ENCODE data around the gene STMN3. TPM values are rescaled to one million over a fixed set of nuclear protein-coding genes. Genes with fewer than 3 reads are reported as not detected.
A peak's percentile ranks its signal among the peaks of the same experiment; 100 is the strongest.

Gene STMN3
- total and polyA plus RNA-seq, 7 donors: 1.8 to 25.2 (median 19.9) TPM

DNA sequence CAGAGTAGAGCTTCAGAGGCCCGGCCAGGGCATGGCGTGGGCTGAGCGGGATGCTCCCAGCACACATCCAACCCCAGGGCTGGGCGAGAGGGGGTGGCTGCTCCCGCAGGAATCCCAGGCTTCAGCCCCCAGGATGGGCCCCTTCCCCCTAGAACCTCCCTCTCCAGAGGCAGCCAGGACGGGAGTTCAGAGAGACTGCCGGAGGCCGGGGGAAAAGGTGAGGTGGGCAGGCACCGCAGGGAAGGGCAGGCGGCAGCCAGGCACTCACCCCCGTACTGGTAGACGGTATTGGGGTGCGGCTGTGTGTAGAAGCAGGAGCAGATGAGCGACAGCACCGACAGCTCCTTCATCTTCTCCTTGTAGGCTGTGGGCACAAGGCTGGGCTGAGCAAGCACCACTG, 9.3 kb downstream of the STMN3 start:
- Histone ChIP-seq H3K9me3 (no peaks in the 10 kb centered on the region), H3K36me3 (no peaks in the 10 kb centered on the region), H3K4me3 (no peak overlapping the region), H3K27ac (no peak overlapping the region), H3K27me3 (no peaks in the 10 kb centered on the region), H3K4me1 (peaks cover 0 to 15% (median 10%) of the 10 kb centered on the region in 4 donors)
- no peak for TF ChIP-seq EP300 (IDR thresholded peaks at IDR 0.05)
- TF ChIP-seq POLR2A (IDR thresholded peaks at IDR 0.05): no peak
- TF ChIP-seq POLR2AphosphoS5 (IDR thresholded peaks at IDR 0.05): no peak
- TF ChIP-seq, protein P1, sequence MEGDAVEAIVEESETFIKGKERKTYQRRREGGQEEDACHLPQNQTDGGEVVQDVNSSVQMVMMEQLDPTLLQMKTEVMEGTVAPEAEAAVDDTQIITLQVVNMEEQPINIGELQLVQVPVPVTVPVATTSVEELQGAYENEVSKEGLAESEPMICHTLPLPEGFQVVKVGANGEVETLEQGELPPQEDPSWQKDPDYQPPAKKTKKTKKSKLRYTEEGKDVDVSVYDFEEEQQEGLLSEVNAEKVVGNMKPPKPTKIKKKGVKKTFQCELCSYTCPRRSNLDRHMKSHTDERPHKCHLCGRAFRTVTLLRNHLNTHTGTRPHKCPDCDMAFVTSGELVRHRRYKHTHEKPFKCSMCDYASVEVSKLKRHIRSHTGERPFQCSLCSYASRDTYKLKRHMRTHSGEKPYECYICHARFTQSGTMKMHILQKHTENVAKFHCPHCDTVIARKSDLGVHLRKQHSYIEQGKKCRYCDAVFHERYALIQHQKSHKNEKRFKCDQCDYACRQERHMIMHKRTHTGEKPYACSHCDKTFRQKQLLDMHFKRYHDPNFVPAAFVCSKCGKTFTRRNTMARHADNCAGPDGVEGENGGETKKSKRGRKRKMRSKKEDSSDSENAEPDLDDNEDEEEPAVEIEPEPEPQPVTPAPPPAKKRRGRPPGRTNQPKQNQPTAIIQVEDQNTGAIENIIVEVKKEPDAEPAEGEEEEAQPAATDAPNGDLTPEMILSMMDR (IDR thresholded peaks at IDR 0.05): no peak
- intact Hi-C loops (cut with DNase I): no loop called here
- DNase-seq: no peak
- WGBS, 2 donors: 91 to 93% methylated on average over 15 of the region's 15 CpGs

DNA sequence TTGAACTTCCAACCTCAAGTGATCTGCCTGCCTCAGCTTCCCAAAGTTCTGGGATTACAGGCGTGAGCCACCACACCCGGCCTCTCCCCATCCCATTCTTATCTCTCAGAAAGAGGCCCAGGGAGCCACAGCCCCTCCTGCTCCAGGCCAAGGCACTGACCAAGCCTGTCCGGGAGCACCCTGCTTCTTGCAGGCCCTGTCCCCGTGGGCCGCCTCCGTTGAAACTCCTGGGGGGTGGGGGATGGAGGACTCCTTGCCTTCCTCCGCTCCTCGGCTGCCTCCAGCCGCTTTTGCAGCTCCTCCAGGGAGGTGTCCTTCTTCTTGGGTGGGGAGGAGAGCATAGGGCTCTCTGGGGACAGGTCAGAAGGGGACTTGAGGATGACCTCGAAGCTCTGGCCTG, 9.7 kb downstream of the STMN3 start:
- Histone ChIP-seq H3K4me3 (no peak overlapping the region), H3K9me3 (no peaks in the 10 kb centered on the region), H3K4me1 (peaks cover 0 to 15% (median 10%) of the 10 kb centered on the region in 4 donors), H3K27me3 (no peaks in the 10 kb centered on the region), H3K27ac (no peak overlapping the region), H3K36me3 (no peaks in the 10 kb centered on the region)
- intact Hi-C loops (cut with DNase I): no loop called here
- no peak for TF ChIP-seq EP300 (IDR thresholded peaks at IDR 0.05)
- no peak for TF ChIP-seq POLR2AphosphoS5 (IDR thresholded peaks at IDR 0.05)
- TF ChIP-seq, protein P1 (IDR thresholded peaks at IDR 0.05): no peak
- TF ChIP-seq POLR2A (IDR thresholded peaks at IDR 0.05): no peak
- WGBS, 2 donors: 75 to 92% methylated on average over 10 of the region's 10 CpGs
- DNase-seq: no peak

DNA sequence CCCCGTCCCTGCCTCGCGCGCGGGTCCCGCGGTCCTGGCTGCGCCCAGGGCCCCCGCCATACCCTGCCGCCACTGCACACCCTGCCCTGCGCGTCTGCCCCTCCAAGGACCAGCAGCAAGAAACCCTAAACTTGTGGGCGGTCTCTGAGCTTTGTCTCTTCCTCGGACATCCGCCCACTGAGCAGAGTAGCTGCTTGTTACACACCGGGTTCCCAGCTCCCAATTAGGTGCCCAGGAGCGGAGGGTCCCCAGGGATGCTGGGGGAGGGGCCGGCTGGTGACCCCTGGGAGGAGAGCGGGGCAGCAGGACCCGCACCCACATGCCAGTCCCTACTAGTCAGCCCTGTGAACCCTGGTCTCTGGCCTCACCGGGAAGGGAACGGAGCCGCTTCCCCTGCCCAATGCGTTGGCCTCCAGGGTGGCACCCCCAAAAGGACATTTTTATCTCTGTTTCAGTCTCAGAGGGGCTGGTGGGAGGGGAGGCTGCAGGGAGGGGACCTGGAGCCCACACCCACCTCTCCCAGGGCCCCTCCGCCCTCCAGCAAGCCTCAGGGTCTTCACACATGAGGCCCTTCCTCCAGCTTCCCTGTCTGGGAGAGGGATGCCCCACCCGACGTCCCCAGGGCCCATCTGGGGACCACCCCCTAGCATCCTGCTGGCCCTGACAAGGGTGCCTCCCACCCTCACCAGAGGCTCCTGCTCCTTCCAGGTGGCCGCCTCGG, 10.5 kb downstream of the STMN3 start:
- WGBS, 2 donors: 17 to 41% methylated on average over 29 of the region's 29 CpGs
- H3K4me3 ChIP-seq: peak overlapping the region in 3 of 4 donors; percentile 50 to 54 (median 52)
- no peaks in the 10 kb centered on the region for H3K9me3 ChIP-seq
- H3K27me3 ChIP-seq: no peaks in the 10 kb centered on the region
- peaks cover 0 to 15% (median 10%) of the 10 kb centered on the region in 4 donors for H3K4me1 ChIP-seq
- intact Hi-C loops (cut with DNase I): no loop called here
- TF ChIP-seq POLR2AphosphoS5 (IDR thresholded peaks at IDR 0.05): no peak
- TF ChIP-seq POLR2A (IDR thresholded peaks at IDR 0.05): no peak
- TF ChIP-seq, protein P1 (IDR thresholded peaks at IDR 0.05): no peak
- TF ChIP-seq EP300 (IDR thresholded peaks at IDR 0.05): no peak
- no peak for DNase-seq
- peak overlapping the region; percentile 49 to 76 (median 60) for H3K27ac ChIP-seq
- H3K36me3 ChIP-seq: no peaks in the 10 kb centered on the region

DNA sequence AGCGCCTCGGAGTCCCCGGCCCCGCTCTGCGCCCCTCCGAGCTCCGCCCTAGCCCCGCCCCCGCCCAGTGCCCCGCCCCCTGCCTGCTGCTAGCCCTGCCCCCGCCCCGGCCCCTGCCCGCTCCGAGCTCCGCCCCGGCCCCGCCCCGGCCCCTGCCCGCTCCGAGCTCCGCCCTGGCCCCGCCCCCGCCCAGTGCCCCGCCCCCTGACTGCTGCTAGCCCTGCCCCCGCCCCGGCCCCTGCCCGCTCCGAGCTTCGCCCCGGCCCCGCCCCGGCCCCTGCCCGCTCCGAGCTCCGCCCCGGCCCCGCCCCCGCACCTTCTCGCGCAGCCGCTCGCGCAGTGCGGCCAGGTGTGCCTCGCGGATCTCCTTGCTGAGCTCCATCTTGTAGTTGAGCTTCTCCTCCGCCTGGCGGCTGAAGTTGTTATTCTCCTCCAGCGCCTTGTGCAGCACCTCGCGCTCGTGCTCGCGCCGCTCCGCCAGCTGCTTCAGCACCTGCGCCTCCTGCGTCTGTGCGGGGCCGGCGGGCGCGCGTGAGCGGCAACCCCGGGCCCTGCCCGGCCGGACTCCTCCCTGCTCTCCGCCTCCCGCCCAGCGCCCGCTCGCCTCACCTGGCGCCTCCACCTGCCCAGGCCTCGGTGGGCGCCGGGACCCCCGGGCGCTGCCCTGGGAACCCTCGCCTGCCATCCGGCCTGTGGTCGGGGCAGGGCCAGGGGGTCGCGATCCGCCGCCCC, 11.3 kb downstream of the STMN3 start:
- peak overlapping the region; percentile 69 to 77 (median 74) for H3K27ac ChIP-seq
- H3K4me3 ChIP-seq: peak overlapping the region; percentile 28 to 57 (median 54)
- DNase-seq: peak; percentile 91
- TF ChIP-seq POLR2A (IDR thresholded peaks at IDR 0.05): no peak
- TF ChIP-seq EP300 (IDR thresholded peaks at IDR 0.05): no peak
- TF ChIP-seq, protein P1 (IDR thresholded peaks at IDR 0.05): peak in 3 of 4 experiments; percentile 20 to 29 (median 28)
- no peak for TF ChIP-seq POLR2AphosphoS5 (IDR thresholded peaks at IDR 0.05)
- intact Hi-C loops (cut with DNase I): no loop called here
- peaks cover 0 to 15% (median 10%) of the 10 kb centered on the region in 4 donors for H3K4me1 ChIP-seq
- no peaks in the 10 kb centered on the region for H3K36me3 ChIP-seq
- 2% methylated on average over 86 of the region's 86 CpGs for WGBS, 2 donors
- H3K27me3 ChIP-seq: no peaks in the 10 kb centered on the region
- no peaks in the 10 kb centered on the region for H3K9me3 ChIP-seq

Measured in sigmoid colon (tissue), 7 donors.